SK-N-SH (cell line): Measurements from ENCODE around the gene IL1R1.

ENCODE experiments used
- CTCF ChIP-seq: fragments of 200-600 bp; sonication (generic); IDR thresholded peaks from 2 replicates; pipeline ENCODE4 v1.6.1; 2017; ENCODE audit warnings: antibody characterized with exemption, mild to moderate bottlenecking, moderate library complexity
- MAX ChIP-seq: IDR thresholded peaks from 2 replicates; pipeline ENCODE4 v1.4.0; 2012; ENCODE audit warnings: low read depth
- REST ChIP-seq: IDR thresholded peaks from 2 replicates; pipeline ENCODE4 v1.6.1; 2012; ENCODE audit warnings: mild to moderate bottlenecking, low read depth, low read length, moderate library complexity

GRCh38 chr2:102226171-102226570 lies 83.6 kb downstream of the IL1R1 start:
- no peak for TF ChIP-seq REST
- TF ChIP-seq MAX = no peak
- no peak for TF ChIP-seq CTCF
